Glomerular visceral epithelial cell (primary cell): Measurements from ENCODE around the gene TMBIM6.
A peak's percentile ranks its signal among the peaks of the same experiment; 100 is the strongest.
"Not testable (repeated sequence)": the region's sequence is repeated elsewhere in the genome, so short reads cannot be mapped to it uniquely, and the experiment has no call there.

Experiments used
- DNase-seq: peaks from one replicate; pipeline ENCODE4 v3.0.0-alpha.2; 2016; ENCODE audit errors: extremely low spot score

Gene TMBIM6

DNA sequence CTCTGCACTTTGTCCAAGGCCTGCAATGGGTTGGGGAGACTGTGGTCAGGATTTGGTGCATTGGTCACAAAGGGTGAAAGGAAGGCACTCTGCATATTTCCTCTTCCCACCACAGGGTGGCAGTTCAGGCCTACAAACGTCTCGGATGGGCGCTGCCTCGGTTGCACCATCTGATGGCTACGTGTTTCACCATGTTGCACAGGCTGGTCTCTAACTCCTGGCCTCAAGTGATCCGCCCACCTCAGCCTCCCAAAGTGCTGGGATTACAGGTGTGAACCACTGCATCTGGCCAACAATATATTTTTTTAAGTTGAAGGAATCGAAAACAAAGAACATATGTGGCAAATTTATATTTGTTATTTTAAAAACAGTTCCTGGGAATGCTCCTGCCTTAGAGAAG, 35.1 kb downstream of the TMBIM6 start:
- peak; percentile 67 for DNase-seq

DNA sequence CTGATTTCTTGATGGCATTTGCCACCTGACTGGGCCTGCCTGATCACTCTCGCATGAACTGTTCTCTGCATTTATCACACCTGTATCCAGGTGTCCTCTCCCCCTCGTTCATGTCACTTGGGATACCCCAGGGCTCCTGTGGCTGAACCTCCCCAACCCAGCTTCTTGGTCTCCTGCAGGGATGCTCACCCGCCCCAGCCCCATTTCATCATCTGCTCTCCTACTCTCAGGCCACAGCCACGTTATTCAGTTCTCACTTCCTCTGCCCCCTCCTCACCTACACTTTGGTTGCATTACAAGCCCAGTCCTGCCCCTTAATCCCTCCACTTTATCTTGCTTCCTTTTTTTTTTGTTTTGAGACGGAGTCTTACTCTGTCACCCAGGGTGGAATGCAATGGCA, 35.5 kb downstream of the TMBIM6 start:
- DNase-seq, result no peak

DNA sequence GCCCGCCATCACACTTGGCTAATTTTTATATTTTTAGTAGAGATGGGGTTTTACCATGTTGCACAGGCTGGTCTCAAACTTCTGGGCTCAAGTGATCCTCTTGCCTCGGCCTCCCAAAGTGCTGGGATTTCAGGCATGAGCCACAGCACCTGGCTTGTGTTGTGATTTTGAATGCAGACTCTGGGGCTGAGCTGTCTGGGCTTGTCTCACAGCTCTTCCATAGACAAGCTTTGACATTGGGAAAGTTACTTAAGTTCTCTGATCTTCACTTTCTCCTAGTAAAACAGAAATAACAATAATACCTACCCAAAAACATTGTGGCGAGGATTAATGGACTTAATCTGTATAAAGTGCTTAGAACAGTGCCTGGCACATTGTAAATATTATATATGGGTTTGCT, 36.0 kb downstream of the TMBIM6 start:
- no peak for DNase-seq

DNA sequence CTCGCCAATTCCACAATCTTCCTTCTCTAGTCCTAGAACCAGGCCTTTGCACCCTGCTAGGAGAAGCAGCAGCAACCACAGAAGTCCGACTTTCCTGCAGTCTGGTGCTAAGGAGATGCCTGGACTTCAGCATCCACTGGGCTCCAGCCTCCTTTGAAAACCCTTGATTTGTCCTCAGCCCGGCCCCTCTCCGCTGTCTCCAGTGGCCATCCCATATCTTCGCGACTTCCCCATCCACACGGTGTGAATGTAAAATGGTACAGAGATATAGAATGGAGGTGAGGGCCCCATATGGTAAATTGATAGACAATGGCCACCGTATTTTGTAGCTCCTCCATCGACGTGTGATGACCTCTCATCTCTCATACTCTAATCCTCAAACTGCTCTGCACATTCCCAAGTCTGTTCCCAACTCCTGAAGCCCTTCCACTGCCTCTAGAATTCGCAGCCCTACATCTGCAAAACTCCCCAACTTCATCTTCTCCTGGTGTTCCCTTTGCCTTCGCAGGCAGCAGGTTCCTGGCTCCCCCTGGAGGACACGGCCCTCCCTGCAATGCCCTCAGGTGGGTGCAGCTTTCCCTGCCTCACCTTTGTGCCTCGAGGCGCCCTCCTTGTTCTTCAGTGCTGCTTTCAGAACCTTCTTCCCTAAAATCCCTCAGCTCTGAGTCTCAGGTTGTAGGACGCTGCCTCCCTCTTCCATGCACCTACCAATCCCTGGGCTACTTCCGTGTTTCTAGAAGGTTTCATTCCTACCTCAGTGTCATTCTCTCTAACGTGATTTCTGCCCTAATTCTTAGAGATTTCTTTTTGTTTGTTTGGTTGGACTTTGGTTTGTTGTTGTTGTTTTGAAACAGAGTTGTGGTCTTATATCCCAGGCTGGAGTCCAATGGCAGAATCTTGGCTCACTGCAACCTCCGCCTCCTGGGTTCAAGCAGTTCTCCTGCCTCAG, 36.7 kb downstream of the TMBIM6 start:
- peak; percentile 49 for DNase-seq

DNA sequence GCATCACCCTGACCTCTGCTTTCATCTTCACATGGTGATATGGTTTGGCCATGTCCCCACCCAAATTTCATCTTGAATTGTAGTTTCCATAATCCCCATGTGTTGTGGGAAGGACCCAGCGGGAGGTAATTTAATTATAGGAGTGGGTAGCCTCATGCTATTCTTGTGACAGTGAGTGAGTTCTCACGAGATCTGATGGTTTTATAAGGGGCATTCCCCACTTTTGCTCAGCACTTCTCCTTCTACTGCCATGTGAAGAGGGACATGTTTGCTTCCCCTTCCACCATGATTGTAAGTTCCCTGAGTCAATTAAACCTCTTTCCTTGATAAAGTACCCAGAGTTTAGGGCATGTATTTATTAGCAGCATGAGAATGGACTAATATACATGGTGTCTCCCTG, 38.2 kb downstream of the TMBIM6 start:
- no peak for DNase-seq

DNA sequence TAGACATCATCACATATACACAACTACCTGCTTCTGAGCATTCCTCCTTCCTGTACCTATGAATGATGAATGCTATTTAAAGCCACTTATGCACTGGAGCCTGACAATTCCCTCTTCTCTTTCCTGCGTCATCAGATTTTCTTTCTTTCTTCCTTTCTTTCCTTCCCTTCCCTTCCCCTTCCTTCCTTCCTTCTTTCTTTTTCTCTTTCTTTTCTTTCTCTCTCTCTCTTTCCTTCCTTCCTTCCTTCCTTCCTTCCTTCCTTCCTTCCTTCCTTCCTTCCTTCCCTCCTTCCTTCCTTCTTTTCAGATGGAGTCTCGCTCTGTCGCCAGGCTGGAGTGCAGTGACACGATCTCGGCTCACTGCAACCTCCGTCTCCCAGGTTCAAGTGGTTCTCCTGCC, 39.6 kb downstream of the TMBIM6 start:
- DNase-seq, result not testable (repeated sequence)

DNA sequence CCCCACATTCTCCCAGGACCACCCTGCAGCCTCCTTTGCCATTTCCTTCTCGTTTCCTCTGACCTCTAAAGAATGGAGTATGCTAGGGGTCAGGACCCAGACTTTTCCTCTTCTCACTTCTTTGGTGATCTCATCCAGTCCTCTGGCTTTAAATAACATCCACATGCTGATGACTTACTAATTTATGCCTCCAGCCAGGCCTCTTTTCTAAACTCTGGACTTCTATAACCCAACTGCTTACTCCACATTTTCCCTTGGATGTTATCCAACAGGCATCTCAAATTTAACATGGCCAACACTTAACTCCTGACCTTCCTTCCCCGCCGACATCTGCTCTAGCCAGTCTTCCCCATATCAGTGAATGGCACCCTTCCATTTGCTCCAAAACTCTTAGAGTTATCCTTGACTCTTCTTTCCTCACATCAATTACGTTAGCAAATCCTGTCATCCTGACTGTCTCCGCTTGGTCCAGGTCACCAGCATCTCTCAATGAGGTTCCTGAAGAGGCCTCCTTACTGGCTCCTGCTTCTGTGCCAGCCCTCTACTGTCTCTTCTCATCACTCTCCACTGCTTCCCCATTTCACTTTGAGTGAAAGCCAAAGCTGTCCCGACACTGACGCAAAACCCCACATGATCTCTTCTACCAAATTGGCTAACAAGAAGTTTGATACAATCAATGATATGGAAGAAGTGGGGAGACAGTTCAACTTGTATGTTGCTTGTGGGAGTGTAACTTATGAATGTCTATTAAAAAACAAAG, 42.7 kb downstream of the TMBIM6 start:
- DNase-seq, result no peak

DNA sequence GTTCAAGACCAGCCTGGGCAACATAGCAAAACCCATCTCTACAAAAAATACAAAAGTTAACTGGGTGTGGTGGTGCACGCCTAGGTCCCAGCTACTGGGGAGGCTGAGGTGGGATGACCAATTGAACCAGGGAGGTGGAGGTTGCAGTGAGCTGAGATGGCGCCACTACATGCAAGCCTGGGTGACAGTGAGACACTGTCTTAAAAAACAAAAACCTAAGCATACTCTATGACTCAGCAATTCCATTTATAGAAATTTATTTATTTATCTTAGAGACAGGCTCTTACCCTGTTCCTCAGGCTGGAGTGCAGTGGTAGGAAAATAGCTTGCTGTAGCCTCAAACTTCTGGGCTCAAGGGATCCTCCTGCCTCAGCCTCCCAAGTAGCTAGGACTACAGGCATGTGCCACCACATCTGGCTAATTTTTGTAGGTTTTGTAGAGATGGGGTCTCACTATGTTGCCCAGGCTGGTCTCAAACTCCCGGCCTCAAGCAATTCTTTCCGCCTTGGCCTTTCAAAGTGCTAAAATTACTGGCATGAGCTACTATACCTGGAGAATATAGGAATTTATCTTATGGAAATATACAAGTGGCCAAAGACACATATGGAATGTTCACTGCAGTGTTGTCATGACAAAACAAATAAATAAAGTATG, 43.5 kb downstream of the TMBIM6 start:
- no peak for DNase-seq

DNA sequence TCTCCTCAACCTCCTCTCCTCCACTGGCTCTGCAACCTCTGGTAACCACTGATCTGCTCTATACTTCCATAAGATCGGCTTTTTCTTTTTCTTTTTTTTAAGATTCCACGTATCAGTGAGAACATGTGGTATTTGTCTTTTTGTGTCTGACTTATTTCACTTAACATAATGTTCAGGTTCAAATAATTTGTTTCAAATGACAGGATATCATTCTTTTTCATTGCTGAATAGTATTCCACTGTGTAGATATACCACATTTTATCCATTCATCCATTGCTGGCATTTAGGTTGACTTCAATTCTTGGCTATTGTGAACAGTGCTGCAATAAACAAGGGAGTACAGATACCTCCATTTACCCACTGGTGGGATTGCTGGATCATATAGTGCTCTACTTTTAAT, 46.3 kb downstream of the TMBIM6 start:
- DNase-seq, result no peak

DNA sequence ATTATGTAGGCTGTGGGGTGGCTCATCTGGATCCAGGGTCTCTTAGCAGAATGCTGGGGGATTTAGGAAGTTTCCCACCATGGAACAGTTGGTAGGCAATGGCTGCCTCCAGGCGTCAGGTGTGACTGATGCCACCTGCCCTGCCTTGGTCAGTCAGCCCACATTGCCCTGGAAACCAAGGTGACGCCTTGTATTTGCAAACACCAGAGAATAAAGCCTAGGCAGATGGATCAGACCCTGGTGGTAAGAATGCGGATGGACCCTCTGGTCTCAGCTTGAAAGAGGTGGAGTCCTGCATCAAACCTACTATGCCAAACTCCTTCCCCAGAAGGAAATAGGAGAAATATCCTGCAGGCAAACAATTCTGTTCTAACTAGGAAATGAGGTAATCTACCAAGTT, 48.6 kb downstream of the TMBIM6 start:
- no peak for DNase-seq

DNA sequence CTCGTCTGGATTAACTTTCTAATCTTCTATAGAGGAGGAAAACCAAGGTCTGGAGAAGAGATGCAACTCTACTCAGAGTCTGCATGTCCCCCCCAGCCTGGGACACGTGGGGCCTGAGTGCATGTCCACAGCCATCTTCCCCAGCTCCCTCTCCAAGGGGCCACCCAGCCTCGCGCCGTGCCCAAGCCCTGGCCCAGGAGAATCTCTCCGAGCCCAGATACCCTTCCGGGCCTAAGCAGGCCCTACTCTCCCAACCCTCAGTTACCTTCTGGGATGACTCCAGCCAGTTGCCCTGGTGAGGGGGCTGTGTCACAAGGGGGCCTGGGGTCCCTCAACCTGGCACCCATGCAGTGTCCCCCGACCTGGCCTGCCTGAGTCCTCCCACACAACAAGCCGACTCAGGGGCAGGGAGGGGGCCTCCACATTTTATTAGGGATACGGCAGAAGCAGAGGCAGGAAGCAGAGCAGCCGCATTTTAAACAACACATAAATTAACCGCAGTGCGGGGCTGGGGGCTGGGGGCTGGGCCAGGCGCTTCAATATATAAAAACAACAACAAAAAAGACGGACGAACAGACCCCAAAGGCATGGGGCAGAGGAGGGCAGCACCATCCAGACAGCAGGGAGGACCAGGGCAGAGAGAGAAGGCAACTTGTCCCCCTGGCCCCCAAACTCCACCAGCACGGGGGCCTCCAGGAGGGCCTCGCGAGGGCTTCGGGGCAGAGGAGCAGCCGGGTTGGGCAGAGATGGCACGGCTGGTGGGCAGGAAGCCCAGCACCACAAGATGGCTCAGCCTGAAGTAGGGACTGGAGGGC, 49.6 kb downstream of the TMBIM6 start:
- no peak for DNase-seq

DNA sequence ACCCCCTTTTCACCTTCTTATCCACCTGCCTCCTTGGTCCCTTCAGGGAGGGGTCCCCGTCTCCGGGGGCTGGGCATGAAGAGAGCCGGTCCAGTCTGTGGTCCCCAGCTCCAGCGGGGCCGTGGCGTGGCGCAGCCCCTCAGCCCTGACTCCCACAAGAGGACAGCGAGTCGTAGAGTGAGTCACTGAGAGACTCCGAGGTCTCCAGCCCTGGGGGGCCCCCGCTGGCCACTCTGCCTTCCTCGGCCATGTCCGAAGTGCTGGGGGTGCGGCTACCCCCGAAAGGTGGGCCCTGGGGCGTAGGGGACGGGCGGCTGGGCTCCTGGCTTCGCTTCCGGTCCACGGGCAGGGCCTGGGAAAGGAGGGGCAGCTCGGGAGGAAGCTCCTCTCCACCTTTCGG, 50.3 kb downstream of the TMBIM6 start:
- DNase-seq, result no peak

DNA sequence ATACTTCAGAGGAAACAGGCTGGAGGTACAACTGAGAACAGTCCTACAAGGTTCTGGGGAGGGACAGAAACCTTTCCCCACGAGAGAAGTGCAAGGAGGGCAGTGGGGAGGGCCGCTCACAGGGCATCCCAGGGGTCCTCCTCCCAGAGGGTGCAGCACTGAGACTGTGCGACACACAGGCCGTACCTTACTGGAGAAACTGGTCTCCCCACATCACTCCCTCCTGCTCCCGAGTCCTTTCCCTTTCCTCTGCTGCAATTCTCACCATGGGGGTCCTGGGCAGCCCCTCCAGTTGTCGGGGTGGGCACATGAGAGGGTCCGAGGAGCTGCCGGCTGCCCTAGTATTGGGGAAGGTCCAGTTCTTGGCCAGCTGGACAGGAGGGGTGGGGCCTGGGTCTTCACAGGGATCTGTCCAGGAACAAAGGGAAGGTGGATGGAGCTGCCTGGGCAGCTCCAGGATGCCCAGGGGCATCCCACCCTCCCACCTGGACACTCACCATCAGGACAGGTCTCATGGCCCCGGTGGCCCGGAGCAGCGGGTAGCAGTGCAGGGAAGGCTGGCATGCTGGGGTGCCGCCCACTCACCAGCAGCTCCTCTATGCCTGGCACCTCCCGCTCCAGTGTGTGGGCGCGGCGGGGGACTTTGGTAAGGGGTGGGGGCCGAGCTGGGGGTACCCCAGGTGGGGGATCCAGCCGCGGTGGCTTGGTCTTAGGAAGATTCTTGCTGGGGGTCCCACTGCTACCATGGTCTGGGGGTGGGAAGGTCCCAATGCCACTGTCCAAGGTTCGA, 51.0 kb downstream of the TMBIM6 start:
- no peak for DNase-seq

DNA sequence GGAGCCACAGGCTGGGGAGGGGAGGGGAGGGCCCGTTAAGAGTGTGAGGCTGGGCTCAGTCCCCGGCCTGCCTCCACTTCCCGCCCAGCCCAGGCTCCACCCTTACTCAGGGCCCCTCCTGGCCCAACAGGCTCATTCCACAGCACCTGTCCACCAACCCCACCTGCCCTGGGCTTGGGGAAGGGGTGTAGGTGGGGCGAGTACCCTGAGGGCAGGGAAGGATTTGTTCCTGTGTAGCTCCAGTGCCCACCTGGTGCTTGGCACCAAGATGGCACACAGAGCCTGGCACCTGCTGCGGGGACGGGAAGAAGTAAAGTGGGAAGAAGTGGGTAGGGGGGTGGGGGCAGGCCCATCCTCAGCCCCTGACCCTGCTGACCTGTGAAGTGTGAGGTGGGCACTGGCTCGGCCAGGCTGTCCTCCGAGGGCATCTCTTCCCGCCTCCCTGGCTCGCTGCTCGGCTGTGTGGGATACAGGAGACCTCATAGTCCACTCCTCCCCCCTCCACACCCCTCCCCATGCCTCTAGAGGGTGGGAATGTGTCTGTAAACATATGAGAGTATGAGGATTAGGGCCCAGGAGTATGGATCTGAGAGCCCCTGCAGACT, 51.7 kb downstream of the TMBIM6 start:
- no peak for DNase-seq

DNA sequence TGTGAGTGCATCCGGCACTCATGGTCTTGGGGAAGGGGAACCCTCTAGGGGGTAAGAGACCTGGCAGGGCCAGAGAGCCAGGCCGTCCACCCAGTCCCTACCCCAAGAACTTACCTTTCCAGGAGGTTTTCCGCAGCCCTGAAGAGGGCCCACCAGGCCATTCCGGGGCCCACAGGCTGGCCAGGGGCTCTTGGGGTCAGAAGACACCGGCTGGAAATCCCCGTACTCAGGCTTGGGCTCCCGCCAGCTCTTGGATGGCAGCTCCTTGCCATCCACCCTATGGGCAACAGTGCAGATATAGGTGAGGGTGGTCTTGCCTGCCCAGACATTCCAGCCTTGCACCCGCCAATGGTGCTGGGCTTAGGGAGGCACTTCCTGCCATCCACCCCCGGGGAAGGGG, 52.3 kb downstream of the TMBIM6 start:
- DNase-seq, result no peak

DNA sequence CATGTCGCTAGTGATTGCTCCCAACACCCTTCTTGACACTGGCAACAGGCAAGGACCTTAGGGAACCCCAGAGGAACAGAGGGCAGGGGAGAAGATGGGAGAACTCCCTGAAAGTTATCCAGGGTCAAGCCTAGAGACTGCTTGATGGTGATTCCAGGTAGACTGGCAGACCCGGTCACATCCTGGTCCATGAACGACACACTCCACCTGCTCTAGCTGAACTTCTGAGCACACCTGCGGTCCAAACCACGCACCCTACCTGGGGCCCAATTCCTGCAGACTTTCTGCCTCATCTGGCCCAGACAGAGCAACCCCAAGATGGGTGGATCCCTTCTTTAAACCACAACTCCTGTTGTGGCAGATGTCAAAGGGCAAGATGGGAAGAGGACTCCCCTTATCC, 52.7 kb downstream of the TMBIM6 start:
- no peak for DNase-seq

DNA sequence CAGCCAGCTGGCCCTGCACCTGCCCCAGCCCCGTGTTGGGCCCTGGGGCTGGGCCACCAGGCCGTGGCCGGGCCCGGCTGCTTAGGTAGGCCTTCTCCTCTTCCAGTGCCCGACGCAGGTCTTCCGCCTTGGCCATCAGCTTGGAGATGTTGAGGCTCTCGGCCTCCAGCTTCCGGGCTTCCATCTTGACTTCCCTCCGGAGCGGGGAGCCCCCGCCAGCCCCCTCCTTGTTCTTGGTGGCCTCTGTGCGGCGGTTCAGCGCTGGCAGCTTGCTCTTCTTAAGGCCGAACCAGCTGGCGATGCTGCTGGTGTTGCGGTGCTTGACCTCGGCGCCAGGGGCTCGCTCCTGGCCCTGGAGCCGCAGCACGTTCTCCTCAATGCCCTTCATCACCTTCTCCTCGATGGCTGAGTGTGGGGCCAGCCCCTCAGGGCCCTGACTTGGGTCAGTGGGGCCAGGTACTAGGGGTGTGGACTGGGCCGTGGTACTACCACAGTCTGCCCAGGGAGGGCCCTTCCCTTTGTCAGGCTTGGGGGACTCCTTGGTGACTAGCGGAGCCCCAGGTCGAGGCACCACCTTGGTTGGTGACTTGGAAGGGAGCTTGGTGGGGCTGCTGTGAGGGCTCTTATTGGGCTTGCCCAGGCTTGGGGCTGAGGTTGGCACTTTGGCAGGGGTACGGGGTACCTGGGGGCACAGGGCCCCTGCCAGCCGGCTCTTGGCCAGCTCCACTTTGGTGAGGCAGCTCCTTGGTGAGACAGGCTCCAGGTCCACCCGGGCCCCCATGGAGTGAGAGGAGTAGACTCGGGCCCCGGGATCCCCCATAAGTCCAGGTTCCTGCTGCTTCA, 53.7 kb downstream of the TMBIM6 start:
- DNase-seq, result no peak

DNA sequence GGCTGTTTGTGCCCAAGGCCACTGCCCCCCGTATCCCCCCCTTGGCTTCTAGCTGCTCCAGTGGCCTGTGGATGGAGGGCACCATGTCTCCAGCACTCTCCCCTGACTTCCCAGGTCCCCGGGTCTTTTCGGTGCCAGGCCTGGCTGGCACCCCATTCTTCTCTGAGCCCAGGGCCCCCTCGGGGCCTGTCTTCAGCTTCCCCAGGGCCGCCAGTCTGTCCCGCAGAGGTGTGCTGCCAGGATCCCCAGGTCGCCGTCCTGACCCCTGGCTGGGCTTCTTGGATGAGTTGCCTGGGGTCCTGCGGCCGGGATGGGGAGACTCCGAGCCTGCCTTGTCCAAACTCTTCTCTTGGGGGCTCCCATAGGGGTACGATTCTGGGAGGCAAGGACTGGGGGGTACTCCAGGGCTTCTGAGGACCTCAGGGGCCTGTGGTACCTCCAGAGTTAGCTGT, 54.3 kb downstream of the TMBIM6 start:
- DNase-seq, result no peak

DNA sequence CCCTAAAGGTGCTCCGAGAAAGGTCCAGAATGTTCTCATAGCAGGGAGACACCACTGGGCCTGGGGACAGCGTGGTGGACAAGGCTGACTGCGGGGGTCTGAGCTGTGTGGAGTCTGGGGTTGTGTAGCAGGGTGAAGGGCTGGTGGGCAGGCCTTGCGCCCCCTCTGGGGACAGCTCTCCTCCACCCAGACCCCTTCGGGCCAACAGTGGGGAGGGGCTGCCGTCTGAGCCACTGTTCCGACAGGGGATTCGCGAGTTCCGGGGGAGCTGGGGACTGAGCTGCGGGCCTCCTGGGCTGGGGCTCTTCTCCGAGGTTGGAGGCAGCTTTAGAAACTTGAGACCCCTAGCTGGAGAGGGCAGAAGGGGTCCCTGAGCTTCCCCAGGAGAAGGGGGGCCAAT, 54.8 kb downstream of the TMBIM6 start:
- DNase-seq, result no peak
